Endothelial cell of hepatic sinusoid (primary cell): ENCODE measurements around the gene ARHGAP33.
"Not testable (repeated sequence)": the region's sequence is repeated elsewhere in the genome, so short reads cannot be mapped to it uniquely, and the experiment has no call there.

Experiments
- in situ Hi-C: cut with HindIII; loops from 2 replicates; pipeline ENCODE4 v1.10.0; 2017; ENCODE audit warnings: low sequenced_read_pairs

Gene ARHGAP33

DNA sequence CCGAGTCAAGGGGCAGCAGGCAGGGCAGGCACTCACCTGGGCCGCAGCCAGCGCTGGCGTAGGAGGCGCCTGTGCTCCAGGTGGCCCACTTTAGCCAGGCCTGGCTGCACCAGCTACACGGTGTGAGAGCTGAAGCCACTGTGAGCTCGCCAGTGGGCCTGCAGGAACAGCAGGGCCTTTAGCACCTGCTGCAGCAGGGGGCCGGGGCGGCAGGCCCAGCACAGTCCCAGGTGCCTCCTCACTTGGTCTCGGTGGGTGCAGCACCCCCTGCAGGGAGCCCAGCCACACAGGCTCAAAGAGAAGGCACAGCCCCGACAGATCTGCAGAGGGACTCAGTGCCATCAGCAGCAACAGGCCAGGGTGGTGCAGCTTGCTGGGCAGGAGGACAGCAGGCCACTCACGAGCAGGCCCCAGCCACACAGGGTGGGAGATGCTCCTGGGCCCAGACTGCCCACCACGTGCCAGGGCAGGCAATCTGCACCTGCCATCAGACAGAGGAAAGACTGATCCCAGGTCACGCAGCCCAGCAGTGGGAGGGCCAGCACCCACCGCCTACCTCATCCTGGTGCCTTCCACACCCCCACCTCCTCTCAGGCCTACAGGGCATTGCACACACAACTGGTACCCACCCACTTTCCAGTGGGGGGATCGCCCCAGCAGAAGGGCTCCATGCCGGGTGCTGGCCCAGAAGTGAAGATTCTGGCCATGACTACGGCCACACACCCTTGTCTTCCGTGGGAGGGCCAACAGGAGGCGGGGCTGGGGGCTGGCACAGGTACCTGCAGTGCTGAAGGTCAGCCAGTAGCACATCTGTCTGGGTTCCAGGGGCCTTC is 15.8 kb downstream of the ARHGAP33 start:
- in situ Hi-C loops: no loop called here

DNA sequence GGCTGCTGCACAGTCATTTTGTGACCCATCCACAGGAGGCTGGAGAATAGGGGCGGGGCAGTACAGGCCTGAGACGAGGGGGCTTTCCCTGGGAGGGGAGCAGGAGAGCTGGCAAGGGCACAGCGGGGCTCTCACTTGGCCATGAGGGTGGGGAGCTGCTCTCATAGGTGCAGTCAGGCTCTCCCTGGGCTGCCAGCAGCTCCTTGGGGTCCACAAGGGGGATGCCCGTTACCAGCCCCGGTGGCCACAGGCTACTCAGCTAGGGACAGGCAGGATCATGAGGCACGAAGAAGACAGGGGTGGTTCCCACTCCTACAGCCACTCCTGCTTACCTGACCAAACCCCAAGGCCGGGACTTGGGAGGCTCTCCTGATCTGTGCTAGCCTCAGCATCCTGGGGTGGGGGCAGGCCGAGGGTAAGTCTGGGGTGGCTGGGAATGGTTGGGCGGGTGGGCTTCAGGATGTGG is 16.5 kb downstream of the ARHGAP33 start:
- in situ Hi-C loops: no loop called here

DNA sequence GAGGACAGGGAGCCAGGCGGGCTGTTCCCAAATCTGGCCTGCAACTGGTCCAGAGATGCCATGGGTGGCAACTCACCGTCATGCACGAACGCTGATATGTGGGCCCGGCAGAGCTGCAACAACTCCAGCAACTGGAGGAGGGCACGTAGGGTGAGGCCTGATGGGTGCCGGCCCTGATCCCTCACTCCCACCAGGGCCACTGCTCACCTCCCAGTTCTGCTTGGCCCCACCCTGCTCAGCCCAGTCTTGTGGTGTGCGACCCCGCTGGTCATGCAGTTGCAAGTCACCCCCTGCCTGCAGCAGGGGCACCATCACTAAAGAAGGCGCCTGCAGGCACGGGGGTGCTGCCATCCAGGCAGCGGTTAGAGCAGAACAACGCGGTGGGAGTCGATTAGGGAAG is 16.9 kb downstream of the ARHGAP33 start:
- in situ Hi-C loops: no loop called here

DNA sequence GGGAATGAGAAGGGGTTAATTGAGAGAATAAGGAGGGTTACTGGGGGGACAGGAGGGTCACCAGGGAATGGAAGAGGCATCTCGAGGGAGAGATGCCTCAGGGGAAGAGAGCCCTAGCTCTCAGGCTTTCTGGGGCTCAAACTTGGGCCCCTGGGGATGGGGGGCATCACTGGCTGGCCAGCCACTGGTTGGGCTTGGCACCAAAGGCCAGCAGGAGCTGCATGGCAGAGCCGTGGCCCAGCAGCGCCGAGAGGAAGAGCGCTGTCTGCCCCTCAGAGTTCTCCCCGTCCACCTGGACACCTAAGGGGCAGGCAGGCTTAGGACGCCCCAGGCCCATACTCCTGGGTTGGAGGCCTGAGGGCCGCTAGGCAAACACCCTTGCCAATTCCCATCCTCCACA is 17.5 kb downstream of the ARHGAP33 start:
- in situ Hi-C loops: no loop called here

DNA sequence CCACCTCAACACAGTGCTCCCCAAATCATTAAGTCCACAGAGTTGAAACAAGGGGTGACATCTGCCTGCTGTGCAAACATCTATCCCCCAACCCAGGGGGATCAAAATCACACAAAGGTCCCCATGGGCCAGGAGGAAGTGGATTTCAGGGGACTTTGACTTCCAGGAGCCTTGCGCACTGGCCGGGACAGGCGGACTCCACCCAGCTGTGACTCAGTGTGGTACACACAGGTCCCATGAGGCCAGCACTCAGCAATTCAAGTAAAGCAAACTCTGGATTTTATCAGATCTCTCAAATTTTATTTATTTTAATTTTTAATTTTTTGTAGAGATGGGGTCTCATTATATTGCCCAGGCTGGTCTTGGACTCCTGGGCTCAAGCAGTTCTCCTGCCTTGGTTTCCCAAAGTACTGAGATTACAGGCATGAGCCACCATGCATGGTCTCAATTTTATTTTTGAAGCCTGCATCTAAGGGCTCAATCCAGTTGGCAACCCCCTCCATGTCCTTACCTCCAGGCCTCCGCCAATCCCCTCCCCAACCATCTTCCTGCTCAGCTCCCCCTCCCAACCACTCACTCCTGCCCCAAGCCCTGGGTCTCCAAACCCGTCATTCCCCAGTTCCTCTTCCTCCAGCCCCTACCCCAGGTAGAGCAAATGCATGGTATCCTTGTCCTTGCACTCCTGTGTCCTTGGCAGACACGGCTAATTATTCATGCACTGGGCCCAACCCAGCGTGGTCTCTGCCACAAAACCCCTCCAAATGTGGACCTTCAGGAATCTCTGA is 18.2 kb downstream of the ARHGAP33 start:
- in situ Hi-C loops: no loop called here

DNA sequence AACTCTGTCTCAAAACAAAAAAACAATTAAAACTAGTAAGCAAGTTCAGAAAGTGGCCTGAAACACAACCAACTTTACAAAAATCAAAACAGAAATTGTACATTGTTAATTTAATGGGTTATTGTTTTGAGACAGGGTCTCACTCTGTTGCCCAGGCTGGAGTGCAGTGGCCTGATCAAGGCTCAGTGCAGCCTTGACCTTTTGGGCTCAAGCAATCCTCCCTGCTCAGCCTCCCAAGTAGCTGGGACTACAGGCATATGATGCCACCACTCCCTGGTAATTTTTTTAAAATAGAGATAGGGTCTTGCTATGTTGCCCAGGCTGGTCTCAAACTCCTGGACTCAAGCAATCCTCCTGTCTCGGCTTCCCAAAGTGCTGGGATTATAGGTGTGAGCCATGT is 20.2 kb downstream of the ARHGAP33 start:
- in situ Hi-C loops: not testable (repeated sequence)

DNA sequence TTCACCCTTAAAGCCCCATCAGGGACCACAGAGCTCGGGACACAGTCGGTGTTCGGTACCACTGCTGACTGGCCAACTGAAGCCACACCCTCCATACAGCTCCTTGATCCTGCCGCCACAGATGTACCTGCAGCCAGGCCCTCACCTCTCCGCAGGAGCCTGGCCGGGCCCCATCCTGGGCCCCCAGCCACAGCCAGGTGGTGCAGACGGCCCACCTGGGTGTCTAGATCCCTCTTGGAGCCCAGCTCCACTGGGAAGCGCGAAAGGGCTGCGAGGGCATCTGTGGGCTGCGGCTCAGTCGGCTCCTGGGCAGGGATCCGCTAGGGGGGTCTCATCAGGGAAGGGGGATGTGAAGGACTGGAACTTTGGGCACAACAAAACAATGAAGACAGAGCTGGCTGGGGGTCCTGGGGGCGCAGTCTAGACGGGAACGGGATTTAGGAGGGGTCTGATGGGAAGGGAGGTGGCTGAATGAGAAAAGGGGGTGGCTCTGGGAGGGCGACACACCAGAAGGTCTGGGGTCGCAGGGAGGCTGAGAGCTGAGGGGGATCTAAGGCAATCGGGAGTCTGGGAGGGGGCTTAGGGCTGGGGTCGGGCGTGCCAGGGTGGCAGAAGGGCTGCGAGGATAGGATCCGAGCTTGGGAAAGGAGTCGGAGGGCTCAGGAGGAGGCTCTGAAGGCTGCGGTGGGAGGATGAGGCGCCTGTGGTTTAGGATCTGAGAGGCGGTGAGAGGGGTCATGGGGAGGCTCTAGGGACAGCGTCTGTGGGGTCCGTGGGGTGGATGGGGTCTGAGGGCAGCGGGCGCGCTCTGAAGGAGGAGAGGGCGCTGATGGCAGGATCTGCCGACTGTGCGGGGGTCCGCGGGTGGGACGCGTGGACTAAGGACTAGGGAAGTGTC is 21.5 kb downstream of the ARHGAP33 start:
- in situ Hi-C loops: no loop called here

DNA sequence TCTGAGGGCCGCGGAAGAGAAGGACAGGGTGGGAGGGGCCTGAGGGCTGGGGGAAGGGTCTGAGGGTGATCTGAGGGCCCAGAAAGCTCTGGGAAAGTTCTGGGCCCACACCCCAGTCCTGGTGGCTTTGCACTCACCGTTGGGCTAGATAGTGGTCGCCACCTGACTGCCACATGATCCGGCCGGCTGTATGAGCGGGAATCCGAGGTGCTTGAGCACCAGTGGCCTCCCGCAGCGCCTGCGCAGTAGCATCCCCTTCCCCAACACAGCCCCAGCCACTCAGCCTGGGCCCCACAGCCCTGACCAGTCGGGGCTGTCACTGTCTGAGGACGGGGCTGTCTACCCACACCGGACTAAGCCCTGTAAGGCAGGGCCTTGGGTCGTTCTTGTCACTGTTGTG is 22.3 kb downstream of the ARHGAP33 start:
- in situ Hi-C loops: no loop called here

DNA sequence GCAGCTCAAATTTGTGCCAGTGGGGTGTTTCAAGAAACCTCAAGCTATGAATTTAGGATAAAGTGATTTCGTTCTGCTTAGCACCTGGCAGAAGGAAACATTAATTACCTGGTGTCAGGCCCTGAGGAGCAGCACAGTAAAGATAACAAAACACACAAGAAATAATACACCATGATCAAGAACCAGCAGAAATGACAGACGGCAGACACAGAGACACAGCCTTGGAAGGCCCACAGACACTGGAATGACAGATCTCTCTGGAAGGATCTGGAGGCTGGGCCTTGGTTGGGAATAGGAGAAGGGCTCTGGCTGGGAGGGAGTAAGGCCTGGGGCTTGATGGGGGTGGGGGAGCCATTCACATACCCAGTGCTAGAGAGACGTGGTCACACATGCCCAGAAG is 26.5 kb downstream of the ARHGAP33 start:
- in situ Hi-C loops: no loop called here

DNA sequence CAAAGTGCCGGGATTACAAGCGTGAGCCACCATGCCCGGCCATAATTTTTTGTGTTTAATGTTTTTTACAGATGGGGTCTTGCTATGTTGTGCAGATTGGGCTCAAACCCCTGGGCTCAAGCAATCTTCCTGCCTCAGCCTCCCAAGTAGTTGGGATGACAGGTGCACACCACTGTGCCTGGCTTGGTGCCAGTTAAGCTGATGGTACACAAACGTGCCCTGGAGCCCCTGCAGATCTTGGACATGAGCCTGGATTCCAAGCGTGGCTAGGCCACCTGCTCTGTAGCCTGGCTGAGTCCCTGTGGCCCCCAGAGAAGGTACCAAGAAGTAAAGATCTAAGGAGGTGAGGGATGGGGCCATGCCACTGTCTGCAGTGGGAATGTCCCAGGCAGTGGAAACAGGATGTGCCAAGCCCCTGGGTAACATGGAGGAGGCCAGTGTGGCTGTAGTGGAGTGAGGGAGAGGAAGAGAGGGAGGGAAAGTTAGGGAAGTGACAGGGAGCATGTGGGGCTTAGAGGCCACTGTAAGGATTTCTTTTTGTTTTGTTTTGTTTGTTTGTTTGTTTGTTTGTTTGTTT is 30.2 kb downstream of the ARHGAP33 start:
- in situ Hi-C loops: no loop called here

DNA sequence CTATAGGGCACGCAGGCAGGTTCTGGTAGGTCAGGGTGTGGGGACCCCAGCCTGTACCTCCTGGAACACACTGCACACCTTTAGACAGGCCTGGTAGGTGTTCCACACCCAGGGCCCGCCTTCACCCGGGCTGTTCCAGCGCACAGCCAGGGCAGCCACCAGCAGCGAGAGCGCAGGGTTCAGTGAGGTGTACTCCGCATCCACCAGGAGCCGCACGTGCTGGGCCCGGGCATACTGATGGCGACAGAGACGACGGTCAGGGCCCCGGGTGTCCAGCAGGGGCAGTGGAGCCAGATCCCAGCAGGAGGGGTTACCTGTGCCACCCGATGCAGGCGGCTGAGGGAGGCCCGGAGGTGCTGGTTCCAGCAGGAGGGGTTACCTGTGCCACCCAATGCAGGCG is 31.2 kb downstream of the ARHGAP33 start:
- in situ Hi-C loops: no loop called here

DNA sequence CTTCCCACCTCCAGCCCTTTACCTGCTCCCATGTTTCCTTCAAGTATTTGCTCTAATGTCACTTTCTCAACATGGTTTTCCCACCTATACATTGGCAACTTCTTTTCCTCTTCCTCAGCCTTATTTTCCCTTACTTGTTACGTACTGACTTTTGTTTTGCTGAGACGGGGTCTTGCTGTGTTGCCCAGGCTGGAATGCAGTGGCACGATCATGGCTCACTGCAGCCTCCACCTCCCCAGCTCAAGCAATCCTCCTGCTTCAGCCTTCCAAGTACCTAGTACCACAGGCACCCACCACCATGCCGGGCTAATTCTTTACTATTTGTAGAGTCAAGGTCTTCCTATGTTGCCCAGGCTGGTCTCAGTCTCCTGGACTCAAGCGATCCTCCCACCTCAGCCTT is 32.3 kb downstream of the ARHGAP33 start:
- in situ Hi-C loops: no loop called here

DNA sequence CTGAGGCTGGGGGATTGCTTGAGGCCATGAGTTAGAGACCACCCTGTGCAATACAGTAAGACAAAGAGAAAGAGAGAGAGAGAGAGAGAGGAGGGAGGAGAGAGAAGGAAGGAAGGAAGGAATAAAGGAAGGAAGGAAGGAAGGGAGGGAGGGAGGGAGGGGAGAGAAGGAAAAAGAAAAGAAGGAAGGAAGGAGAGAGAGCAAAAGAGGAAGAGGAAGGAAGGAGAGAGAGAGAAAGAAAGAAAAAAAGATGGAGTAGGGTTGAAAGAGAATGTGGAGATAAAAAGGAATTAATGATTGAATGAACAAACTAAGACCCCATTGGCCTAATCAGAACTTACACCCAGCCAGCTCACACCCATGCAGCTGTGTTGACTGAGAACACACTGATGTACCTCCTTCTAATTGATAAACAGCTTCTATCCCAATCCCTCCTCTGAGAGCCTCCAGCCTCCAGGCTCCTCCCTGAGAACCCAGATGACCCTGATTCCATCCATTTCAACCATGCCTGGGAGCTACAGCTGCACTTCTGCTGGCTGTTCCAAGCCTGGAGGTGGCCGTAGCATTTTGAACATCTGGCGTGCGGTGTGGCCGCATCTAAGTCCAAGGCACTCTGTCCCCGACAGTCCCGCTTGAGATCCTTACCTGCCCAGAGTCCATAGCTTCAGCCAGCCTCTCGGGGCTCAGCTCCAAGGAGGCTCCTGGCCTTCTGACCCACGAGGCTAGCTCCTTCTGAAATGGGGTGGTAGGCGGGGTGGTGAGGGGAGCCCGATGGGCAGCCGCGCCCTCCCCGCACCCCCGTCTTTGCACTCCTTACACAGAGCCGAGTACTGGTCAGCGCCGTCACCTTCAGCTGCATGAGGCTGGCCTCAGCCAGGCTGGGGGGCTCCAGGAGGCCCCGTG is 36.2 kb downstream of the ARHGAP33 start:
- in situ Hi-C loops: no loop called here

DNA sequence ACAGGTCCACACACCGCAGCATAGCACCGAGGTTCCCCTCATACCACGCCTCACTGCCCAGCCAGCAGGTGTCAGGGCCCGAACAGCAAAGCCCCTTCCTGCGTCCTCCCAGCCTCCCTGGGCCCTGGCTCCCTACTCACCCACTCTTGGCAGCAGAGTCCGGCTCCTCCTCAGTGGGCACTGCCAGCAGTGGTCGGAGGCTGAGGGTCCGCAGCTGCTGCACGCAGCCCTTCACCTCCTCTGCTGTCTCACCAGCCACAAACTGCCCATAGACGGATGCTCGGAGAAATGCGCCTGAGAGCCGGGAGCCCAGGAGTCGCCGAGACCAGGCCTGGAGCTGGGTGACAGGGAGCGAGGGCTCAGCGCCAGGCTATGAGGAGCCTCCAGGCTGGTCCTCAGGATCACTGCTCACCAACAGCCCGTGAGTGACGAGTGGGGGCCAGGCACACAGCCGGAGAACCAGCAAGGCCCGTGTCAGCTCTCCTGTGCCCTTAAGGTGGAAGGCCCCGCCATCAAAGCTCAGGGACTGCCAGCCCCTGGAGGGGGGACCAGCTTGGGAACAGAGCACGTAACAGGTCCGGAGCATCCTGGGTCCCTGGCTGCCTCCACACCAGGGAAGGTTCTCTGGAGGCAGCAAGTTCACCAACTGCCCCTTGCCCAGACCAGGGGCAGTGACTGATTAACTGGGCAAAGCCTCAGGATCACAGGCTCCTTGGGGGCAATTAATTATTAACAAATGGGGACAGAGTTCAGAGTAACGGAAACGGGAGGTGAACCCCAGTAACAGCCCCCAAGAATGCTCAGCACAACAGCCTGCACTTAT is 37.1 kb downstream of the ARHGAP33 start, which contains the start of gene PRODH2:
Gene PRODH2, minus strand, starts transcription at position 626 of the 823 bp plus-strand sequence. Its CDS starts 40 bp downstream, at position 586.
- in situ Hi-C loops: no loop called here

DNA sequence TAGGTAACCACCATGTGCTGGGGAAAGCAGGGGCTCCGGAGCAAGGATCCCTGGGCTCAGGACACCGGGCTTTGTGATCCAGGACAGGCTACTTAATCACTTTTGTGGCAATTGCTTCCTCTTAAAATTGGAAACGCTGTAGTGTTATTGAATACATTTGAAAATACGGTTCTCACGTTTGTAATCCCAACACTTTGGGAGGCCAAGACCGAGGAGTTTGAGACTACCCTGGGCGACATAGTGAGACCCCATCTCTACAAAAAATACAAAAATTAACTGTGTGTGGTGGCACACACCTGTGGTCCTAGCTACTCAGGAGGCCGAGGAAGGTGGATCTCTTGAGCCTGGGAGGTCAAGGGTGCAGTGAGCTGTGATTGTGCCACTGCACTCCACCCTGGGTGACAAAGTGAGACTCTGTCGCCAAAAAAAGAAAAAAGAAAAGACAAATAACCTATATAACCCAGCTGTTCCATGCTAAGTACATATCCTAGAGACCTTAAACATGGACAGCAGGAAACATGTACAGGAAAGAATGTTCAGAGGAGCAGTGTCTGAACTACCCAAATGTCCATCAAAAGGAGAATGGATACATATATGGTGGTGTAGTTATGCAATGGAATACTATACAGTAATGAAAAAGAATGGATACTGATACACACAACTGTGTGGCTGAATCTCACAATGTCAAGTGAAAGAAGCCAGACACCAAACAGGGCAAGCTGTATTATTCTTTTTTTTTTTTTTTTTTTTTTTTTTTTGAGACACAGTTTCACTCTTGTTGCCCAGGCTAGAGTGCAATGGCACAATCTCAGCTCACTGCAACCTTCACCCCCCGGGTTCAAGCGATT is 37.9 kb downstream of the ARHGAP33 start:
- in situ Hi-C loops: no loop called here

DNA sequence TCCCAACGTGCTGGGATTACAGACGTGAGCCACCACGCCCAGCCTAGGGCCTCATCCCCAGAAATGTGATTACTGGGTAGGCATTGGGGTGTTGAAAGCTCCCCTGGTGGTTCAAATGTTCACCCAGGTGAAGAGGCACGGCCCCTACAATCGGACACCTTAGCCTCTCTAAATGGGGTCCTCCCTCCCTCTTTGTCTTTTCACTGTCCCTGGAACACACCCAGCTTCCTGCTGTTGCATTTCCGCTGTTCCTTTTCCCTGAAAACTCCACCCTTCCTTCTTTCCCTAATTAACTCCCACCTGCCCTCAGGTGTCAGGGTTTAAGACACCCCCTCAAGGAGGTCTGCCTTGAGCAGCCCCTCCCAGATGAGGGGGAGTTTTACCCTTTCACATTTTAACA is 40.9 kb downstream of the ARHGAP33 start:
- in situ Hi-C loops: no loop called here

DNA sequence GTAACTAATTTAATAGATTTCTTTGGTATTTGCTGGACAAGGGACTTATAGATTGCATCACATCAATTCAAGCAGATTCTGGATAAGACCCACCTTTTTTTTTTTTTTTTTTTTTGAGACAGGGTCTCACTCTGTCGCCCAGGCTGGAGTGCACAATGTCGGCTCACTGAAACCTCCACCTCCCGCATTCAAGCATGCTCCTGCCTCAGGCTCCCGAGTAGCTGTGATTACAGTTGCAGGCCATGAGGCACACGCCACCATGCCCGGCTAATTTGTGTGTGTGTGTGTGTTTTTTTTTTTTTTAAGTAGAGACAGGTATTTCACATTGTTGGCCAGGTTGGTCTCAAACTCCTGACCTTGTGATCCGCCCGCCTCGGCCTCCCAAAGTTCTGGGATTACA is 41.5 kb downstream of the ARHGAP33 start:
- in situ Hi-C loops: no loop called here

DNA sequence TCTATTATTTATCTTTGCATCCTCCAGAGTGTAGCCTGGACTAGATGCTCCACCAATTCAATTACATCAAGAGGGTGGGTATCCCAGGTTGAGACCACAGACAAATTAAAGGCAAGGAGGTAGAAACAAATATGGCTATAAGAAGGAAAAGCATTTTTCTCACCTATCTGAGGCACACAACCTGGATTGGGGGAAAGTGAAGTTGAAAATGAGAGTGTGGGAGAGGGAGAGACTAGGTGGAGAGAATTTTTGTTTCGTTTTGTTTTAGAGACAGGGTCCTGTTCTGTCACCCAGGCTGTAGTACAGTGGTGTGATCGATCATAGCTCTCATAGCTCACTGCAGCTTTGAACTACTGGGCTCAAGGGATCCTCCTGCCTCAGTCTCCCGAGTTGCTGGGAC is 43.1 kb downstream of the ARHGAP33 start:
- in situ Hi-C loops: no loop called here
